ENCODE results near the gene DDRGK1. TPM values are rescaled to one million over a fixed set of nuclear protein-coding genes. Genes with fewer than 3 reads are reported as not detected.

The DDRGK1 gene
- total RNA-seq, 1 experiment from 2014 or later = 37.1 TPM

Other genes starting within 250 kb of the DDRGK1 start
- gene GNRH2, start 161.1 kb downstream of the DDRGK1 start, total RNA-seq (2014; rRNA removed; shearing (Covaris generic)) = not detected in 2 replicates
- gene MRPS26, start 158.6 kb downstream of the DDRGK1 start, total RNA-seq (2014; rRNA removed; shearing (Covaris generic)) = 78.0 and 80.0 TPM in 2 replicates
- not detected in 2 replicates for gene OXT, start 133.1 kb downstream of the DDRGK1 start, total RNA-seq (2014; rRNA removed; shearing (Covaris generic))
- not detected in 2 replicates for gene AVP, start 120.0 kb downstream of the DDRGK1 start, total RNA-seq (2014; rRNA removed; shearing (Covaris generic))
- gene FASTKD5, start 44.8 kb downstream of the DDRGK1 start, total RNA-seq (2014; rRNA removed; shearing (Covaris generic)) = 21.8 and 23.1 TPM in 2 replicates
- gene UBOX5, start 44.8 kb downstream of the DDRGK1 start, total RNA-seq (2014; rRNA removed; shearing (Covaris generic)) = 1.7 and 2.3 TPM in 2 replicates
- gene LZTS3, start 31.1 kb downstream of the DDRGK1 start, total RNA-seq (2014; rRNA removed; shearing (Covaris generic)) = 1.7 and 2.0 TPM in 2 replicates
- gene ITPA, start 4.8 kb upstream of the DDRGK1 start, total RNA-seq (2014; rRNA removed; shearing (Covaris generic)) = 55.6 and 70.1 TPM in 2 replicates
- gene SLC4A11, start 34.5 kb upstream of the DDRGK1 start, total RNA-seq (2014; rRNA removed; shearing (Covaris generic)) = 0.93 TPM in 1 of 2 replicates, not detected in the other
- gene DNAAF9, start 203.0 kb upstream of the DDRGK1 start, total RNA-seq (2014; rRNA removed; shearing (Covaris generic)) = 1.7 and 2.4 TPM in 2 replicates

Measured in H4 (cell line).